Pancreas (tissue), 10 donors: ENCODE results near the gene AXL. TPM values are rescaled to one million over a fixed set of nuclear protein-coding genes. Genes with fewer than 3 reads are reported as not detected.

Experiments used
- ATAC-seq, 4 donors: fragments of 200-7000 bp; cut with Tn5 transposase; one replicate each; pipeline versions ENCODE4 v1.8.0 to v1.9.1; 2020; ENCODE audit warnings: mild to moderate bottlenecking in 4 of 4, moderate library complexity in 4 of 4
- DNase-seq, 6 donors: peaks; one replicate each; pipeline ENCODE4 v3.0.0-alpha.2; 2020
- FAIRE-seq: peaks from 2 replicates; lab custom pipeline; 2012; peaks lifted over from hg19 to GRCh38; lab: Jason Lieb, UNC
- H3K27ac ChIP-seq, 4 donors: fragments of 200-600 bp; sonication (generic); 1 replicate in 3 of 4; 2 replicates in 1 of 4; pipeline versions ENCODE4 v1.5.0 to v1.8.0; 2020
- H3K27me3 ChIP-seq, 4 donors: fragments of 200-600 bp; one replicate each; pipeline ENCODE4 v1.8.0; 2021
- H3K36me3 ChIP-seq, 3 donors: fragments of 200-600 bp; sonication (generic) in 1 of 3; one replicate each; pipeline versions ENCODE4 v1.5.0 to v1.8.0; 2020 to 2021
- H3K4me1 ChIP-seq, 3 donors: fragments of 200-600 bp; one replicate each; pipeline ENCODE4 v1.8.0; 2021
- H3K4me3 ChIP-seq, 4 donors: fragments of 200-600 bp; sonication (generic) in 2 of 4; one replicate each; pipeline versions ENCODE4 v1.5.0 to v1.8.0; 2020 to 2021
- H3K9me3 ChIP-seq, 4 donors: fragments of 200-600 bp; one replicate each; pipeline ENCODE4 v1.8.0; 2021
- CTCF ChIP-seq, 4 donors: fragments of 200-600 bp; sonication (generic) in 3 of 4; IDR thresholded peaks; one replicate each; pipeline versions ENCODE4 v1.5.0 to v1.8.0; 2021; ENCODE audit warnings: antibody characterized with exemption in 4 of 4
- WGBS, 2 donors: extraction: QIAGEN DNeasy Blood & Tissue Kit; methylation state at CpG; one replicate each; pipeline ENCODE4 v1.1.7; 2013; 5-methylcytosine and 5-hydroxymethylcytosine counted together
- intact Hi-C, 3 donors: fragments of 100-400 bp; cut with DNase I; formaldehyde crosslinking; loops; one replicate each; pipeline versions ENCODE4 v1.11.1 to v1.14.2; 2022
- polyA plus RNA-seq, 2 donors: library from polyadenylated mRNA; stranded (reverse); fragments of 200-250 nt; gene quantifications; one replicate each; pipeline ENCODE4 v1.2.3, GENCODE V29; 2013
- total RNA-seq, 6 donors: library from RNA; stranded (reverse); fragmentation: NEBNext Ultra II Directional in 4 of 6; extraction: Animal tissue kit (Norgen Biotek cat#: 25700) in 4 of 6; gene quantifications; one replicate each; pipeline versions ENCODE4 v1.2.1 to v1.2.4, GENCODE V29; 2021 to 2023
- donor health status: healthy with polysubstance abuse.
- donor health status: DM: no; HTN: no; CAD: no; lungs with moderate emphysema.
- donor health status: DM: no; HTN: no; CAD: no.
- donor health status: control.
- donor health status: control.
- donor health status: Bipolar disorder and iron deficiency.
- donor health status: DM: yes; HTN: yes; CAD: no.
- donor health status: DM: no; HTN: no; CAD: no.
- donor health status: DM: no; HTN: no; CAD: no.
- donor health status: DM: yes; HTN: yes; CAD: no.

AXL gene
- total and polyA plus RNA-seq, 8 donors = 1.2 to 16.6 (median 3.3) TPM

GRCh38 chr19:41303954-41304353, 84.9 kb downstream of the AXL start:
- ATAC-seq = no peak
- H3K4me1 ChIP-seq = peaks cover 4 to 8% (median 4%) of the 10 kb centered on the region in 3 donors
- H3K4me3 ChIP-seq = no peak overlapping the region
- no peak overlapping the region for H3K27ac ChIP-seq
- no peaks in the 10 kb centered on the region for H3K9me3 ChIP-seq
- no peak for TF ChIP-seq CTCF (IDR thresholded peaks at IDR 0.05)
- no peaks in the 10 kb centered on the region for H3K27me3 ChIP-seq
- peaks cover 7 to 65% (median 38%) of the 10 kb centered on the region in 3 donors for H3K36me3 ChIP-seq
- peak in 1 of 6 donors; percentile 51 for DNase-seq
- FAIRE-seq = no peak
- WGBS, 2 donors = 93% methylated on average over 14 of the region's 14 CpGs
- intact Hi-C loops = loop anchor here in 1 of 3 donors (10.0 kb wide), 1 partner anchor 99 kb away; no protein-coding TSS in a partner anchor

- TF ChIP-seq CTCF (IDR thresholded peaks at IDR 0.05) = no peak
- Histone ChIP-seq H3K9me3 (no peaks in the 10 kb centered on the region), H3K4me1 (peaks cover 6 to 13% (median 6%) of the 10 kb centered on the region in 3 donors), H3K27me3 (no peaks in the 10 kb centered on the region), H3K4me3 (no peak overlapping the region), H3K36me3 (peaks cover 7 to 64% (median 38%) of the 10 kb centered on the region in 3 donors), H3K27ac (no peak overlapping the region)
- FAIRE-seq = no peak
- ATAC-seq = no peak
- DNase-seq = peak in 1 of 6 donors; percentile 17
- intact Hi-C loops = loop anchor here in 1 of 3 donors (10.0 kb wide), 1 partner anchor 100 kb away; no protein-coding TSS in a partner anchor
- 81 to 86% methylated on average over 4 of the region's 4 CpGs for WGBS, 2 donors
Measured at GRCh38 chr19:41304706-41305483, 85.9 kb downstream of the AXL start.

- no peaks in the 10 kb centered on the region for H3K27me3 ChIP-seq
- no peaks in the 10 kb centered on the region for H3K9me3 ChIP-seq
- peaks cover 6 to 16% (median 6%) of the 10 kb centered on the region in 3 donors for H3K4me1 ChIP-seq
- intact Hi-C loops = loop anchor here in 1 of 3 donors (10.0 kb wide), 1 partner anchor 101 kb away; no protein-coding TSS in a partner anchor
- no peak overlapping the region for H3K4me3 ChIP-seq
- FAIRE-seq = no peak
- ATAC-seq = no peak
- DNase-seq = peak in 1 of 6 donors; percentile 40
- peaks cover 7 to 52% (median 38%) of the 10 kb centered on the region in 3 donors for H3K36me3 ChIP-seq
- no peak overlapping the region for H3K27ac ChIP-seq
- TF ChIP-seq CTCF (IDR thresholded peaks at IDR 0.05) = no peak
- WGBS, 2 donors = 82 to 84% methylated on average over 12 to 13 of the region's 13 CpGs
Measured at GRCh38 chr19:41305927-41306793, 87.1 kb downstream of the AXL start.

GRCh38 chr19:41307090-41307875, 88.3 kb downstream of the AXL start:
- no peak for ATAC-seq
- Histone ChIP-seq H3K36me3 (peaks cover 7 to 46% (median 38%) of the 10 kb centered on the region in 3 donors), H3K4me1 (peaks cover 6 to 25% (median 6%) of the 10 kb centered on the region in 3 donors), H3K9me3 (no peaks in the 10 kb centered on the region), H3K27ac (peak overlapping the region in 2 of 4 donors; percentile 88 to 98), H3K4me3 (no peak overlapping the region), H3K27me3 (no peaks in the 10 kb centered on the region)
- intact Hi-C loops = loop anchor here in 1 of 3 donors (10.0 kb wide), 1 partner anchor 102 kb away; no protein-coding TSS in a partner anchor
- no peak for TF ChIP-seq CTCF (IDR thresholded peaks at IDR 0.05)
- DNase-seq = no peak
- WGBS, 2 donors = 71 to 74% methylated on average over 8 of the region's 8 CpGs
- no peak for FAIRE-seq
